Thoracic aorta (tissue), 2 donors: ENCODE measurements around the gene NUDT3. TPM values are rescaled to one million over a fixed set of nuclear protein-coding genes. Genes with fewer than 3 reads are reported as not detected.

Experiments used
- ATAC-seq: fragments of 150-250 bp; one replicate; pipeline ENCODE4 v1.8.0; 2017; ENCODE audit warnings: low read depth; ENCODE audit not compliant: insufficient number of reproducible peaks, low FRiP score
- DNase-seq: peaks from one replicate; pipeline ENCODE4 v3.0.0-alpha.2; 2020; ENCODE audit warnings: low spot score
- H3K27ac ChIP-seq, 2 donors: fragments of 200-600 bp; sonication (generic); 1 replicate in 1 of 2; 2 replicates in 1 of 2; pipeline ENCODE4 v1.5.1; 2016; ENCODE audit warnings: mild to moderate bottlenecking in 2 of 2, moderate library complexity in 2 of 2
- H3K27me3 ChIP-seq: fragments of 200-600 bp; sonication (generic); replicated peaks from 2 replicates; pipeline ENCODE4 v1.6.0; 2016; ENCODE audit warnings: mild to moderate bottlenecking; ENCODE audit not compliant: insufficient read depth
- H3K36me3 ChIP-seq: fragments of 200-600 bp; sonication (generic); one replicate; pipeline ENCODE4 v1.5.1; 2016
- H3K4me1 ChIP-seq, 2 donors: fragments of 200-600 bp; sonication (generic); 1 replicate in 1 of 2; 2 replicates in 1 of 2; pipeline versions ENCODE4 v1.5.1 to v1.6.0; 2016; ENCODE audit warnings: low read depth in 2 of 2, mild to moderate bottlenecking in 1 of 2; ENCODE audit not compliant: control insufficient read depth in 1 of 2
- H3K4me3 ChIP-seq: fragments of 200-600 bp; sonication (generic); 2 replicates; pipeline ENCODE4 v1.5.1; 2016; ENCODE audit warnings: mild to moderate bottlenecking
- H3K9me3 ChIP-seq: fragments of 200-600 bp; sonication (generic); 2 replicates; pipeline ENCODE4 v1.5.1; 2016
- CTCF ChIP-seq: fragments of 200-600 bp; sonication (generic); IDR thresholded peaks from one replicate; pipeline ENCODE4 v1.5.1; 2019; ENCODE audit warnings: antibody characterized with exemption
- total RNA-seq, 2 donors: library from RNA; depleted of rRNA; stranded (reverse); fragments of >200 nt; gene quantifications; one replicate each; pipeline versions ENCODE4 v1.1.0 to v1.2.3, GENCODE V29; 2016

NUDT3 gene
- total RNA-seq, 2 donors from 2014 or later, result 34.8 to 46.8 TPM

GRCh38 chr6:34317172-34317477 is 75.3 kb downstream of the NUDT3 start:
- no peak overlapping the region for H3K4me3 ChIP-seq
- H3K4me1 ChIP-seq, result peaks cover 24 to 38% of the 10 kb centered on the region in 2 donors
- ATAC-seq (no peak), DNase-seq (no peak)
- no peak for TF ChIP-seq CTCF
- H3K9me3 ChIP-seq, result no peaks in the 10 kb centered on the region
- H3K36me3 ChIP-seq, result no peaks in the 10 kb centered on the region
- no peaks in the 10 kb centered on the region for H3K27me3 ChIP-seq
- H3K27ac ChIP-seq, result peak overlapping the region in 1 of 2 donors; percentile 52

GRCh38 chr6:34316431-34317171 is 75.9 kb downstream of the NUDT3 start:
- no peaks in the 10 kb centered on the region for H3K27me3 ChIP-seq
- ATAC-seq, result no peak
- no peak overlapping the region for H3K4me3 ChIP-seq
- peak overlapping the region in 1 of 2 donors; percentile 52 for H3K27ac ChIP-seq
- no peaks in the 10 kb centered on the region for H3K9me3 ChIP-seq
- no peak for DNase-seq
- H3K36me3 ChIP-seq, result no peaks in the 10 kb centered on the region
- peaks cover 24 to 38% of the 10 kb centered on the region in 2 donors for H3K4me1 ChIP-seq
- TF ChIP-seq CTCF, result no peak

- H3K36me3 ChIP-seq, result no peaks in the 10 kb centered on the region
- H3K4me3 ChIP-seq, result no peak overlapping the region
- TF ChIP-seq CTCF, result no peak
- H3K27me3 ChIP-seq, result no peaks in the 10 kb centered on the region
- no peak for ATAC-seq
- peak overlapping the region in 1 of 2 donors; percentile 52 for H3K27ac ChIP-seq
- peaks cover 24 to 38% of the 10 kb centered on the region in 2 donors for H3K4me1 ChIP-seq
- no peaks in the 10 kb centered on the region for H3K9me3 ChIP-seq
- DNase-seq, result no peak
These were observed 76.7 kb downstream of the NUDT3 start for GRCh38 chr6:34315780-34316179.

GRCh38 chr6:34315256-34315655 is 77.2 kb downstream of the NUDT3 start:
- no peak for DNase-seq
- Histone ChIP-seq H3K27ac (no peak overlapping the region), H3K27me3 (no peaks in the 10 kb centered on the region), H3K9me3 (no peaks in the 10 kb centered on the region), H3K36me3 (no peaks in the 10 kb centered on the region), H3K4me1 (peaks cover 24 to 38% of the 10 kb centered on the region in 2 donors), H3K4me3 (no peak overlapping the region)
- ATAC-seq, result no peak
- TF ChIP-seq CTCF, result no peak

GRCh38 chr6:34312259-34312658 is 80.2 kb downstream of the NUDT3 start:
- H3K4me1 ChIP-seq, result peaks cover 11 to 19% of the 10 kb centered on the region in 2 donors
- no peaks in the 10 kb centered on the region for H3K36me3 ChIP-seq
- no peak for ATAC-seq
- DNase-seq, result no peak
- no peak for TF ChIP-seq CTCF
- no peaks in the 10 kb centered on the region for H3K9me3 ChIP-seq
- no peaks in the 10 kb centered on the region for H3K27me3 ChIP-seq
- no peak overlapping the region for H3K27ac ChIP-seq
- H3K4me3 ChIP-seq, result no peak overlapping the region
